Measurements from ENCODE around the gene SERPINB6.

DNA sequence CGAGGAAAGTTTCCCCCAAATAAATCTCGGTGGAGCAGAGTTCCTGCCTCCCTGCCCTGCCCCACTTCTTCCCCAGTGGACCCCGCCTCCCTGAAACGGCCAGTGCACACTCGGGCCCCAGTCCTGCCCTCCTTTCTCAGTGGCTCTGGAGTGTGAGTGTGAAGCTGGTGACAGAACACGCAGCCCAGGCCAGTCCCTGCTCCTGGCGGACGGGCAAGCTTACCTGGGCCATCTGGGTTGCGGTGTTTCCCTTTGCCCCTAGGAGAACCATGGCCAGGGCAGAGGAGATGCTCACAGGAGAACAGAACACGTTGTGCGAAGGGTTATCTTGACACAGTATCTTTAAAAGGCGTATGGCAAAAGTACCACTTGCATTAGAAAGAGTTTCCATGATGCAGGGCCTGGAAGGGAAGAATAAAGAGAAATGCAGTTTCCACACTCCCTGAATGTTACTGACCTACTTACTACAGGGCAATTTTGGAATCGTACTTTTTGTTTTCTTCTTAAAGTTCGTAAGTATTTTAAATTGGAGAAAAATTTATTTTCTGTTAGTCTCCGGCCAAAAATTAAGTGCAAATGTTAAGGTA lies 71.1 kb downstream of the SERPINB6 start:
- TF ChIP-seq POLR2AphosphoS5 (IDR thresholded peaks at IDR 0.05; ENCODE audit: control insufficient read depth, insufficient read depth, low read depth, low read length), result no peak
- no peak for TF ChIP-seq EP300 (IDR thresholded peaks at IDR 0.05; ENCODE audit: low read length)
- TF ChIP-seq, protein P1, sequence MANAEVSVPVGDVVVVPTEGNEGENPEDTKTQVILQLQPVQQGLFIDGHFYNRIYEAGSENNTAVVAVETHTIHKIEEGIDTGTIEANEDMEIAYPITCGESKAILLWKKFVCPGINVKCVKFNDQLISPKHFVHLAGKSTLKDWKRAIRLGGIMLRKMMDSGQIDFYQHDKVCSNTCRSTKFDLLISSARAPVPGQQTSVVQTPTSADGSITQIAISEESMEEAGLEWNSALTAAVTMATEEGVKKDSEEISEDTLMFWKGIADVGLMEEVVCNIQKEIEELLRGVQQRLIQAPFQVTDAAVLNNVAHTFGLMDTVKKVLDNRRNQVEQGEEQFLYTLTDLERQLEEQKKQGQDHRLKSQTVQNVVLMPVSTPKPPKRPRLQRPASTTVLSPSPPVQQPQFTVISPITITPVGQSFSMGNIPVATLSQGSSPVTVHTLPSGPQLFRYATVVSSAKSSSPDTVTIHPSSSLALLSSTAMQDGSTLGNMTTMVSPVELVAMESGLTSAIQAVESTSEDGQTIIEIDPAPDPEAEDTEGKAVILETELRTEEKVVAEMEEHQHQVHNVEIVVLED (CRISPR knock-in tag; IDR thresholded peaks at IDR 0.05), result no peak
- TF ChIP-seq ZC3H8 (IDR thresholded peaks at IDR 0.05), result no peak
- TF ChIP-seq ZBTB33 (CRISPR knock-in tag; IDR thresholded peaks at IDR 0.05), result no peak

All from K562 (cell line).